Naive thymus-derived CD4-positive, alpha-beta T cell (primary cell): ENCODE measurements around the gene LIN37. TPM values are rescaled to one million over a fixed set of nuclear protein-coding genes. Genes with fewer than 3 reads are reported as not detected.
A peak's percentile ranks its signal among the peaks of the same experiment; 100 is the strongest.
"Not testable (repeated sequence)": the region's sequence is repeated elsewhere in the genome, so short reads cannot be mapped to it uniquely, and the experiment has no call there.

Source experiments
- ATAC-seq: fragments of 150-1000 bp; cut with Tn5 transposase; 2 replicates; pipeline ENCODE4 v1.10.0; 2021; ENCODE audit warnings: mild to moderate bottlenecking, moderate library complexity
- CTCF ChIA-PET: fragments of 350-600 bp; sonication (Branson Sonifier 250); formaldehyde crosslinking; loops from one replicate; lab custom pipeline; 2021; ENCODE audit warnings: antibody characterized with exemption; lab: Charles Lee
- POLR2A ChIA-PET: fragments of 350-600 bp; sonication (Branson Sonifier 250); formaldehyde crosslinking; loops from one replicate; lab custom pipeline; 2021; ENCODE audit warnings: antibody characterized with exemption, inconsistent platforms; lab: Charles Lee
- DNase-seq, 9 donors: peaks; one replicate each; pipeline versions ENCODE4 v3.0.0 to v3.0.0-alpha.2; 2020 to 2022; ENCODE audit warnings: mixed read lengths in 1 of 9
- H3K27ac ChIP-seq: one replicate; pipeline ENCODE4 v1.7.0; 2013; ENCODE audit warnings: mild to moderate bottlenecking, low read depth, low read length, moderate library complexity
- H3K27me3 ChIP-seq, 2 donors: one replicate each; pipeline ENCODE4 v1.7.0; 2013; ENCODE audit warnings: low read length in 2 of 2, mild to moderate bottlenecking in 2 of 2, moderate library complexity in 2 of 2; ENCODE audit not compliant: control insufficient read depth in 2 of 2, insufficient read depth in 2 of 2
- H3K36me3 ChIP-seq, 3 experiments: 1 replicate in 2 of 3; 2 replicates in 1 of 3; pipeline ENCODE4 v1.7.0; 2013; ENCODE audit warnings: low read length in 3 of 3, mild to moderate bottlenecking in 3 of 3, moderate library complexity in 1 of 3; ENCODE audit not compliant: insufficient read depth in 3 of 3, control insufficient read depth in 2 of 3
- H3K4me1 ChIP-seq, 2 donors: one replicate each; pipeline ENCODE4 v1.7.0; 2013; ENCODE audit warnings: low read length in 2 of 2, mild to moderate bottlenecking in 2 of 2, moderate library complexity in 1 of 2; ENCODE audit not compliant: control insufficient read depth in 2 of 2, insufficient read depth in 2 of 2
- H3K4me3 ChIP-seq: 2 replicates; pipeline ENCODE4 v1.7.0; 2013; ENCODE audit warnings: mild to moderate bottlenecking, low read length
- H3K9me3 ChIP-seq, 3 experiments: 1 replicate in 2 of 3; 2 replicates in 1 of 3; pipeline ENCODE4 v1.7.0; 2013; ENCODE audit warnings: low read length in 3 of 3; ENCODE audit not compliant: control insufficient read depth in 2 of 3
- H3K27ac Mint-ChIP-seq, 9 donors: one replicate each; pipeline ENCODE4 v1.8.0; 2020 to 2022; ENCODE audit warnings: mixed read lengths in 9 of 9, mild to moderate bottlenecking in 8 of 9, moderate library complexity in 5 of 9, inconsistent platforms in 2 of 9
- H3K27me3 Mint-ChIP-seq, 5 donors: one replicate each; pipeline ENCODE4 v1.8.0; 2021 to 2022; ENCODE audit warnings: mixed read lengths in 5 of 5, mild to moderate bottlenecking in 1 of 5
- H3K36me3 Mint-ChIP-seq, 5 donors: one replicate each; pipeline ENCODE4 v1.8.0; 2020 to 2022; ENCODE audit warnings: mixed read lengths in 5 of 5, mild to moderate bottlenecking in 3 of 5, inconsistent platforms in 1 of 5
- H3K4me1 Mint-ChIP-seq, 7 donors: one replicate each; pipeline ENCODE4 v1.8.0; 2020 to 2022; ENCODE audit warnings: mixed read lengths in 7 of 7, mild to moderate bottlenecking in 3 of 7, inconsistent platforms in 1 of 7
- H3K4me3 Mint-ChIP-seq, 10 donors: one replicate each; pipeline ENCODE4 v1.8.0; 2020 to 2022; ENCODE audit warnings: mild to moderate bottlenecking in 10 of 10, mixed read lengths in 10 of 10, moderate library complexity in 6 of 10, inconsistent platforms in 2 of 10
- H3K9me3 Mint-ChIP-seq, 11 donors: one replicate each; pipeline ENCODE4 v1.8.0; 2020 to 2022; ENCODE audit warnings: mixed read lengths in 11 of 11, mild to moderate bottlenecking in 4 of 11, inconsistent platforms in 1 of 11, moderate library complexity in 1 of 11
- intact Hi-C, 2 donors: fragments of 100-400 bp; cut with micrococcal nuclease; formaldehyde crosslinking; loops; one replicate each; pipeline ENCODE4 v1.15.1; 2023
- polyA plus RNA-seq, 2 donors: library from polyadenylated mRNA; unstranded; fragments of 300-500 nt; fragmentation: Illumina TruSeq; gene quantifications; one replicate each; pipeline ENCODE4 v1.2.3, GENCODE V29; 2021
- total RNA-seq, 6 experiments: library from RNA in 5 of 6; stranded (reverse) in 5 of 6; gene quantifications; 1 replicate in 5 of 6; 2 replicates in 1 of 6; pipeline ENCODE4 v1.2.3 and lab custom pipeline; 2021 to 2026

The LIN37 gene
- total and polyA plus RNA-seq, 7 experiments from 2014 or later = 6.7 to 33.1 (median 18.9) TPM

GRCh38 chr19:35722897-35723296 is 25.5 kb upstream of the LIN37 start:
- H3K27me3 Mint-ChIP-seq = no peaks in the 10 kb centered on the region
- Histone ChIP-seq H3K27me3 (no peaks in the 10 kb centered on the region), H3K36me3 (peaks cover 39 to 81% (median 49%) of the 10 kb centered on the region in 3 experiments), H3K4me3 (no peak overlapping the region), H3K4me1 (peaks cover 10 to 13% of the 10 kb centered on the region in 2 donors), H3K9me3 (no peaks in the 10 kb centered on the region), H3K27ac (no peak overlapping the region)
- H3K4me3 Mint-ChIP-seq = no peak overlapping the region
- CTCF ChIA-PET = interaction anchor here (0.6 kb wide), 1 partner anchor 28 kb away, joined by 3 read pairs; no protein-coding TSS in a partner anchor
- DNase-seq = no peak
- no peak for ATAC-seq
- H3K9me3 Mint-ChIP-seq = no peaks in the 10 kb centered on the region
- H3K36me3 Mint-ChIP-seq = peaks cover 0 to 42% (median 4%) of the 10 kb centered on the region in 5 donors
- H3K4me1 Mint-ChIP-seq = peaks cover 8 to 34% (median 18%) of the 10 kb centered on the region in 7 donors
- no peak overlapping the region for H3K27ac Mint-ChIP-seq
- intact Hi-C loops = loop anchor here in 1 of 2 donors (1.0 kb wide), 1 partner anchor 14 kb away; no protein-coding TSS in a partner anchor
- POLR2A ChIA-PET = interaction anchor here (1.1 to 1.3 kb wide), 2 partner anchors 11 to 18 kb away, joined by 3 to 6 read pairs; no protein-coding TSS in a partner anchor

- no peak for ATAC-seq
- H3K9me3 ChIP-seq = no peaks in the 10 kb centered on the region
- H3K36me3 Mint-ChIP-seq = peaks cover 0 to 49% (median 4%) of the 10 kb centered on the region in 5 donors
- H3K4me3 ChIP-seq = no peak overlapping the region
- H3K27ac Mint-ChIP-seq = no peak overlapping the region
- H3K27ac ChIP-seq = no peak overlapping the region
- no peaks in the 10 kb centered on the region for H3K27me3 Mint-ChIP-seq
- CTCF ChIA-PET = interaction anchor here (0.6 kb wide), 2 partner anchors 26 to 155 kb away, joined by 3 to 4 read pairs; no protein-coding TSS in a partner anchor
- POLR2A ChIA-PET = interaction anchor here (1.0 to 1.1 kb wide), 2 partner anchors 17 to 25 kb away, joined by 5 to 6 read pairs; partner anchors contain the start of gene LIN37
- H3K36me3 ChIP-seq = peaks cover 39 to 88% (median 52%) of the 10 kb centered on the region in 3 experiments
- no peaks in the 10 kb centered on the region for H3K9me3 Mint-ChIP-seq
- H3K4me1 ChIP-seq = peaks cover 8 to 11% of the 10 kb centered on the region in 2 donors
- H3K4me3 Mint-ChIP-seq = no peak overlapping the region
- no peaks in the 10 kb centered on the region for H3K27me3 ChIP-seq
- DNase-seq = no peak
- peaks cover 8 to 32% (median 15%) of the 10 kb centered on the region in 7 donors for H3K4me1 Mint-ChIP-seq
- intact Hi-C loops = no loop called here
These were observed 24.7 kb upstream of the LIN37 start for GRCh38 chr19:35723671-35724070.

GRCh38 chr19:35724132-35724531 is 24.2 kb upstream of the LIN37 start:
- H3K4me3 Mint-ChIP-seq, DNase-seq, ATAC-seq, H3K4me3 ChIP-seq, H3K9me3 Mint-ChIP-seq, H3K27ac ChIP-seq, H3K27ac Mint-ChIP-seq, CTCF ChIA-PET, H3K9me3 ChIP-seq, H3K4me1 ChIP-seq, H3K27me3 ChIP-seq, H3K27me3 Mint-ChIP-seq, intact Hi-C loops: not testable (repeated sequence)
- POLR2A ChIA-PET = interaction anchor here (1.0 kb wide), 1 partner anchor 24 kb away, joined by 5 read pairs; the partner anchor contains the start of gene LIN37
- Mint-ChIP-seq H3K4me1 (peaks cover 7 to 28% (median 11%) of the 10 kb centered on the region in 7 donors), H3K36me3 (peaks cover 0 to 49% (median 4%) of the 10 kb centered on the region in 5 donors)
- peaks cover 39 to 93% (median 52%) of the 10 kb centered on the region in 3 experiments for H3K36me3 ChIP-seq

- H3K36me3 Mint-ChIP-seq = peaks cover 0 to 53% (median 4%) of the 10 kb centered on the region in 5 donors
- DNase-seq (no peak), ATAC-seq (no peak)
- CTCF ChIA-PET = no interaction called here
- no peak overlapping the region for H3K4me3 Mint-ChIP-seq
- H3K9me3 ChIP-seq = no peaks in the 10 kb centered on the region
- H3K4me1 ChIP-seq = peaks cover 0 to 2% of the 10 kb centered on the region in 2 donors
- no peak overlapping the region for H3K27ac ChIP-seq
- H3K27me3 Mint-ChIP-seq = no peaks in the 10 kb centered on the region
- no peaks in the 10 kb centered on the region for H3K27me3 ChIP-seq
- POLR2A ChIA-PET = no interaction called here
- H3K36me3 ChIP-seq = peaks cover 39 to 96% (median 52%) of the 10 kb centered on the region in 3 experiments
- H3K27ac Mint-ChIP-seq = no peak overlapping the region
- H3K9me3 Mint-ChIP-seq = no peaks in the 10 kb centered on the region
- H3K4me1 Mint-ChIP-seq = peaks cover 3 to 24% (median 11%) of the 10 kb centered on the region in 7 donors
- H3K4me3 ChIP-seq = no peak overlapping the region
- intact Hi-C loops = no loop called here
These were observed 23.8 kb upstream of the LIN37 start for GRCh38 chr19:35724560-35724959.

GRCh38 chr19:35725216-35725861 is 23.0 kb upstream of the LIN37 start:
- Mint-ChIP-seq H3K27me3 (no peaks in the 10 kb centered on the region), H3K27ac (no peak overlapping the region), H3K36me3 (peaks cover 2 to 57% (median 4%) of the 10 kb centered on the region in 5 donors), H3K9me3 (no peaks in the 10 kb centered on the region), H3K4me3 (no peak overlapping the region), H3K4me1 (peaks cover under 1 to 20% (median 7%) of the 10 kb centered on the region in 7 donors)
- H3K27ac ChIP-seq = no peak overlapping the region
- intact Hi-C loops = no loop called here
- ChIA-PET POLR2A (no interaction called here), CTCF (interaction anchor here (0.6 kb wide), 1 partner anchor 20 kb away, joined by 3 read pairs; the partner anchor contains the start of genes PSENEN and U2AF1L4)
- H3K36me3 ChIP-seq = peaks cover 39 to 96% (median 52%) of the 10 kb centered on the region in 3 experiments
- no peaks in the 10 kb centered on the region for H3K27me3 ChIP-seq
- no peak for DNase-seq
- H3K4me1 ChIP-seq = no peaks in the 10 kb centered on the region
- H3K4me3 ChIP-seq = no peak overlapping the region
- no peaks in the 10 kb centered on the region for H3K9me3 ChIP-seq
- no peak for ATAC-seq

- H3K9me3 Mint-ChIP-seq = no peaks in the 10 kb centered on the region
- ATAC-seq (no peak), DNase-seq (no peak)
- ChIA-PET POLR2A (interaction anchor here (1.5 to 1.8 kb wide), 3 partner anchors 9 to 16 kb away, joined by 4 to 8 read pairs (median 6); no protein-coding TSS in a partner anchor), CTCF (interaction anchor here (0.9 to 1.0 kb wide), 3 partner anchors 10 to 231 kb away, joined by 3 to 5 read pairs (median 3); partner anchors contain the start of gene U2AF1L4)
- Histone ChIP-seq H3K36me3 (peaks cover 38 to 100% (median 60%) of the 10 kb centered on the region in 3 experiments), H3K4me1 (no peaks in the 10 kb centered on the region), H3K4me3 (no peak overlapping the region), H3K9me3 (no peaks in the 10 kb centered on the region), H3K27ac (no peak overlapping the region), H3K27me3 (no peaks in the 10 kb centered on the region)
- no peaks in the 10 kb centered on the region for H3K27me3 Mint-ChIP-seq
- no peak overlapping the region for H3K4me3 Mint-ChIP-seq
- peaks cover 4 to 66% (median 10%) of the 10 kb centered on the region in 5 donors for H3K36me3 Mint-ChIP-seq
- intact Hi-C loops = no loop called here
- H3K27ac Mint-ChIP-seq = peak overlapping the region in 2 of 9 donors; percentile 32 to 41
- H3K4me1 Mint-ChIP-seq = peaks cover 0 to 22% (median 6%) of the 10 kb centered on the region in 7 donors
These were observed 21.1 kb upstream of the LIN37 start for GRCh38 chr19:35727053-35727955.
